GM18519 (cell line): ENCODE results near the gene SFXN5.

ENCODE experiments used
- ATAC-seq: cut with Tn5 transposase; IDR thresholded peaks from one replicate; pipeline ENCODE4 v1.9.1; 2021; ENCODE audit warnings: mild to moderate bottlenecking, moderate library complexity; ENCODE audit not compliant: unreplicated experiment, low FRiP score

The SFXN5 gene

DNA sequence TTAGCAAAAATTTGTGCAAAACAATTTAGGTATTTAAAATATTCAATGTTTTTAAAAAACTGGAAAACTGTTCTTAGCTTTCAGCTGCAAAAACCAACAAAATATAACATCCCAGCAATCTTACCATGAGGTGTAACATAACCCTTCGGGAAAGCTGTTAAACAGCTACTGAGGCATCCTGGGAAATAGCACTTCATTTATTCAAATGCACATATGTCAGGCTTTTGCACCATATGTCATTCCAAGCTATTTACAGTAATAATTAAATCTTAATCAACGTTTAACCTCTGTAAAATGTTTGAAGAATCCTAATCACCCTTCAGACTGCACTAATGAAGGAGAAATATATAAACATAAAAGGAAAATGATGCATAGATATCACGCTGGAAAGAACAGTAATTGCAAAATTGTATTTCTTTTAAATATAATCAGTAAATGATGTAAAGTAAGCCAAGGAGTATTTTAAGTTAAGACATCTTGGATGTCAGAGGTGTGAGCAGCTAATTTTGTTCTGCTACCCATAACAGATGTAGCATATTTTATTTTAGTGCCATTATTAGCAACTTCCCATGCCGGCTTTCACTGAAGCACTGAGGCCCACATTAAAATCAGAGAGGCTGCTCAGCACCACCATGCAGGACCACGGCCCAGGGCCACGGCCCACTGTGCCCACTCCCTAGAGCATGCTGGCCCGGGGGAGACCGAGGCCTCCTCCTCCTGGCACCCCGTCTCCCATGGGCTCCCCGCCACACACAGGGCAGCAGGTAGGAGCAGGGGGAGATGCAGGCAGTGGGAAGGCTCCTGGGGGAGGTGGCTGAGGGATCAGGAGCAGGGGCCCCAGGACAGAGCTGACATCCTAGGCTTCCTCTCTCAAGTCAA lies 123.3 kb downstream of the SFXN5 start:
- no peak for ATAC-seq

DNA sequence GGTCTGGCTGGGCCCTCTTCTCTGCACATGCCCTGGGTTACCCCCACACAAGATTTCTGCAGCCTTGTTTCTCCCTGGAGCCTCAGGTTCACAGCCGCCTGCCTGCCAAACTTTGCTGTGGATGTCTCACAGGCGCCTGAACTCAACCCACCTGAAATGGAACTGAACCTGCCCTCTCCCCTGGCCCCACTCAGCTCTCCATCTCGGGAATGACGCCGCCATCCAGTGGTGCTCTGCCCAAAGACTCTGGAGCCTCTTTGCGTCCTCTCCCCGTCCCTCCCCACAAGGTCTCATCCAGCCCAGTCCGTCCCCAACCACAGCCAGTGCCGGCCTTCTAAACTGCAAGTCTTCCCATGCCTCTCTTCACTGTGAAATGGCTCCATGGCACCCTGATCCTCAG lies 125.0 kb downstream of the SFXN5 start:
- ATAC-seq = no peak

DNA sequence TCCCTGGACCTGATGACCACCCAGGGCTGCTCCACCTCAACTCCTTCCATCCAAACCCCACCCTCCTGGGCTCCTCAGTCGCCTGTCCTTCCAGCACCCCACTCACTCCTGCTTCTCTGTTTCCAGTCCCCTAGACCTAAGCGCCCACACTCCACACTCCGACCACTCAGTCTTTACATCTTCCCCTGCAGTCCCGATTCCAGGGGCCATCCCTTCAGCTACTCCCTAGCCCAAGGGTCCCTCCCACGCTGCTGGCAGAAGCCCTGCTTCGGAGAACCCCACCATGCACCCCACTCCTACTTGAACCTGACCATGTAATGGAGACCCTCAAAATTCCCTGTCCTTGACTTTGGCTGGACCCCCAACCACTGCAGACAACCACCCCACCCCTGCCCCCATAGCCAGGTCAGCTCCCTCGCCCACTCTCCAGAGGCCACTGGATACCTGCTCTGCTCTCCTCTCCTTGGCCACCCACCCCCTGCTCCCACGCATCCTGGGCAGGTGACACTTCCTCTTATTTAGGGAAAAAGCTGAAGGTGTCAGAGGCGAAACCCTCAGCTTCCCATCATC lies 126.0 kb downstream of the SFXN5 start:
- ATAC-seq = no peak

DNA sequence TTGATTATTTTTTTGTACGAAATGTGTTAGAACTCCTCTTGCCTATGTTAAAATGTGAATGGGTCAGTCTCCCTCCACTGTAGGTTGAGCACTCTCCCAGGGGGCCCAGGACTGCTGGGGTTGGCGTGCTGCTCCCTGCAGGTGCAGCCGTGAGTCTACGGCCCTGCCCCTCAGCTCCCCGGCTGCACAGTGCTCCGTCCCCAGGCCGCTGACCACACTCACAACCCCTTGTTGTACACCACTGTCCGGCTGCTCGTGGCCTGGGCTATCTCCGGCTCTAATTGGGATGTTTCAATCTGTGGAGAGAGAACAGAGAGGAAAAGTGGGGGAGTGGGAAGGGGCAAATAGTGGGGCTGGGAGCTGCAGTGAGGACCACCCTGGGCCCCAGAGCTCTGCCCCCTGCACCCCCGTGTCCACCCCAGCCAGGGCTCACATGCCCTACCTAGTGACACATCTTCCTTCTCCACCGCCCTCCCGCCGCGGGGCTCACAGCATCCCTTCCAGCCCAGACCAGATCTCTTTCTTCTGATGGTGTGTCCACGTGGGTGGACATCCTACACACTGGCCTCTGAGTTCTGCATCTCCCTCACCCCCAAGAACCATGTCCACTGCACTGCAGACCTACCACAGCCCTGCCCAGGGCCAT lies 126.6 kb downstream of the SFXN5 start:
- no peak for ATAC-seq

GRCh38 chr2:72943540-72944395 lies 127.7 kb downstream of the SFXN5 start:
- ATAC-seq = no peak

- ATAC-seq = no peak
These were observed 128.6 kb downstream of the SFXN5 start for GRCh38 chr2:72942881-72943418.

DNA sequence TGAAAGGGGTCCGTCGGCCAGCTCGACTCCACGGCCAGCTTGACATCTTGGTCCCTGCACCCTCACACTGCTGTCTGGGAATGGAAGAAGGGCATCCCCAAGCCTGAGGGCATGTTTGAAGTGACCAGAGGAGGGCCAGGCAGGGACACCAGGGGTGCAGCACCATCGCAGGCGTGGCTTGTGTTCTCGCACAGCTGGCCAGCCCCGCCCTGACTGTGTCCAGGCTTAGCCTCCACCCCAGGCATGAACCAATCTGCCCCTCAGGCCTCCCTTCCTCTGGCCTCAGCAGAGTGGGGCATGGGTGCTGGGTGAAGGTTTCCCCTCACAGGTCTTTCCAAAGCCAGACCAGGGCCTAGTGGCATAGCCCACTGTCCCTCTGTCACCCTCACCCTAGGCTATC lies 129.2 kb downstream of the SFXN5 start:
- no peak for ATAC-seq

- no peak for ATAC-seq
These were observed 130.7 kb downstream of the SFXN5 start for GRCh38 chr2:72940786-72941185.

- ATAC-seq = no peak
These were observed 131.2 kb downstream of the SFXN5 start for GRCh38 chr2:72940361-72940760.

DNA sequence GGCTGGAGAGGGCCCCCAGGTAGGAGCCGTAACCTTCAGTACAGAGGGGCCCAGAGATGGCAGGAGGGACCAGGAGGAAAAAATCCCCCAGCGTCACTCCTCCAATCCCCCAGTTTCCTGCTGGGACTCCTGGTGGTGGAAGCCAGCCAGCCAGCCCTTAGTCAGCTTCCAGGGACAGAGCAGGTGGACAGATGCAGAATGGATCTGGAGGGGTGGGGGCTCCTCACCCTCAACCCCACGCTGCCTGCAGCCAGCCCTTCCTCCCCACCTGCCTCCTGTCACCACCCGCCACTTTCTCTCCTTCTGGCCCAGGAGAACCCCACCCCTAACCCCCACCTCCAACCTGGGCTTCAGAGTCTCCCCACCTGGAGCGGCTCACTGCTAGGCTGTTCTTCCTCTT lies 133.1 kb downstream of the SFXN5 start:
- ATAC-seq = no peak

GRCh38 chr2:72937356-72937669 lies 134.2 kb downstream of the SFXN5 start:
- ATAC-seq = no peak

- ATAC-seq = no peak
These were observed 134.7 kb downstream of the SFXN5 start for GRCh38 chr2:72936660-72937355.

DNA sequence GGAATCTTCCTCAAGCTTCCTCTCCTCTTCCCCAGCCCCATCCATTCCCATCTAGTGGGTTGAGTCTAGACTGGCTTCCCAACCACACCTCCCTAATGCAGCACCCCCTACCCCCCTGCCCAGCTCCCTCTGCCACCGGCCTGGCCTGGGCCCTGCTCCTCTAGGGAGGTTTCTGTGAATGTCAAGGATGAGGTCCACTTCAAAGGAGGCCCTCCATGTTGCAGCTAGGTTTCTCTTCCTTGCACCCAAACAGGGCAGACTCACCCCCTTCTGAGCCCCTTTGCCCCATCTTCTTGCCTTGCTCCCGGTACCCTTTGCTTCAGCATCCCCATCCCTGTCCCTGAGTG lies 135.9 kb downstream of the SFXN5 start:
- ATAC-seq = no peak

DNA sequence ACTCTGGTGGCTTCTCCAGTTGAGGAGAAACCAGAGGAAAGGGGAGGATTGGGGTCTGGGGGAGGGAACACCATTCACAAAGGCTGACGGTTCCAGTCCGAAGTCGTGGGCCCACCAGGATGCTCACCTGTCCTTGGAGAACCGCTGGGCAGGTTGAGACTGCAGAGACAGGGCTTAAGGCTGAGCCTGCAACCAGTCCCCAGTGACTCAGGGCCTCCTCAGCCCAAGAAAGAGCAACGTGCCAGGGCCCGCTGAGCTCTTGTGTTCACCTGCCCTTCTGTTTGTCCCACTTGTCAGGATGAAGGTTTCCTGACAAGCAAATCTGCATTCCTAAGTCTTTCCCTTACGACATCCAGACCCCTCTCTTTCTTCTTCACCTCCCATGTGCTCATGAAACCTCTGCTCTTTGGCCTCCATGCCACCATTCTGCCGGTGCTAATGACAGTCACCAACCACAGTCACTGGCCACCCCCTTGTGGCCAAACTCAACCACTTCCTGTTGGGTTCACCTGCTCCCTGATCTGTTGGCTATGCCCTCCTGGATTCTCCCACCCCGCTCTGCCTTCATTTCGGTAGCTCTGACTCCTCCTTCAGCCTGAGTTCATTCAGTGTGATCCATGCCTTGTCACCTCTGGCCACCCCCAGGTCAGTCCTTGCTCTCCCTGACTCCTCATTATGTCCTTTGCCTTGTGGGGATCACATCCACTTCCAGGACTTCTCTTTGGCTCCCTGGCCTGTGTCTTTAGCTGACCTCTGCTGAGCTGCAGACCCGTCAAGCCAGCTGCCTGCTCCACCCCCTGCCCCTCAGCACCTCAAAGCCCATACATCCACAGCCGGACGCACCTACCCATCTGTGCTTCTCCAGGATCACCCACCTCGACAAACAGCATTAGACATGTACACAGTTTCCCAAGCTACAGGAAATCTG lies 136.6 kb downstream of the SFXN5 start:
- ATAC-seq = peak; percentile 55

GRCh38 chr2:72933646-72934151 lies 137.8 kb downstream of the SFXN5 start:
- ATAC-seq = no peak

GRCh38 chr2:72933207-72933606 lies 138.3 kb downstream of the SFXN5 start:
- no peak for ATAC-seq

GRCh38 chr2:72932805-72933204 lies 138.7 kb downstream of the SFXN5 start:
- ATAC-seq = no peak

DNA sequence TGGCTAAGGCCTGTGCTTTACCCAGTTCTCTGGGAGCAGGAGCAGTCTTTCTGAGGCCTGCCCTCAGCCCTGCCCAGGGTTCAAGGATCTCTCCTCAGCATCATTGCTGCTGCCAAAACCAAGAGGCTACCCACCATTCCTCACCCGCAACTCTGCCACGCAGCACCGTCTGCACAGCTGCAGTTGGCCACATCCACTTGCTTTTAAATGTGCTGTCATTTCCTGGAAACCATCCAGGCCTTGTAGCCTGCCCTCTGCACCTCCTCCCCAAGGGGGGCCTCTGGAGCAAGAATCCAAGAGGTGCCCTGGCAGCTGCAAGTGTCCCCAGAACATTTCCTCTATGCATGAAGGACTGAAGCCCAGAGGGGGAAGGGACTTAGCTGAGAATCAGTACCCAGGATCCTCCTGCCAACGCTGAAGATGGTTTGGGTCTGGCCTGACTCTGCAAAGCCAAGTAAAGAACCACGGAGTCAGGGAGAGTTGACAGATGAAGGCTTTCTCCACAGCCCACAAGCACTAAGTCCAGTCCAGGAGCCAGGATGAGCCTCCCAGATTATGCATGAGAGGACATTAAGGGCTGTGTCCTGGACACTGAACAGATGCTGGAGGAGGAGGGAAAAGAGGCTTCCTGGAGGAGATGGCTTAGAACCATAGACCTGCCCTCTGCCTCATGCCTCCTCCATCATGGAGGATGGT lies 139.3 kb downstream of the SFXN5 start:
- ATAC-seq = no peak
